ENCODE data around the gene NKX1-1. TPM values are rescaled to one million over a fixed set of nuclear protein-coding genes. Genes with fewer than 3 reads are reported as not detected.
"Not testable (repeated sequence)": the region's sequence is repeated elsewhere in the genome, so short reads cannot be mapped to it uniquely, and the experiment has no call there.

The NKX1-1 gene
- total RNA-seq, 3 donors from 2014 or later, result not detected

DNA sequence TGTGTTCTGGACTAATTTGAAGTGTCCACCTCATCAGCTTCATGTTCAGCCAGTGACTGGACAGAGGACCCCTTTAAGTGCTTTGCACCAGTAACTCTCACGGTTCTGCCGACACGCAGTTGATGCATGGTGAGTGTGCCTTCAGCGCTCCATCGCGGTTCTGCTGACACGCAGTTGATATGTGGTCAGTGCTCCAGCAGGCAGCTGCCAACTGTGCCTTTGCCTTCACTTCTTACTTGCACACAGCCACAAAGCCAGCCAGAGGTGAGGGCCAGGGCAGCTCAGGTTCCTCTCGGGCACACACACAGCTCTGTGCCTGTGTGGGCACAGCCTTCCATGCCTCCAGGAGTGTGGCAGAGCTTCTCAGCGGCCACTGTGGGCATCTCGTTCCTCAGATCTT is 12.4 kb downstream of the NKX1-1 start:
- Mint-ChIP-seq H3K4me1 (ENCODE audit: low read depth) (no peaks in the 10 kb centered on the region), H3K36me3 (ENCODE audit: insufficient read depth) (peaks cover 16% of the 10 kb centered on the region), H3K4me3 (no peak overlapping the region), H3K27me3 (ENCODE audit: low read depth) (no peaks in the 10 kb centered on the region), H3K9me3 (peaks cover 5% of the 10 kb centered on the region)
- no peak for ATAC-seq
- no peak for DNase-seq

DNA sequence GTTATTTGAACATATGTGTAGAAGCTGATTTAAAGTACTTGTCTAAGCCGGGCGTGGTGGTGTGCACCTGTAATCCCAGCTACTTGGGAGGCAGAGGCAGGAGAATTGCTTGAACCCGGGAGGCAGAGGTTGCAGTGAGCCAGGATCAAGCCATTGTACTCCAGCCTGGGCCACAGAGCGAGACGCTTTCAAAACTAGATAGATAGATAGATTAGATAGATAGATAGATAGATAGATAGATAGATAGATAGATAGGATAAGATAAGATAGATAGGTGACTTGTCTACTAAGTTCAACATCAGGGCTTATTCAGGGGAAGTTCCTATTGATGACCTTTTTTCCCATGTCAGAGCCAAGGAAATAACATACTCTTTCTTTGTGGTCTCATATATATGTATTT is 12.9 kb downstream of the NKX1-1 start:
- H3K4me3 Mint-ChIP-seq; H3K4me1 Mint-ChIP-seq (ENCODE audit: low read depth); DNase-seq; H3K27me3 Mint-ChIP-seq (ENCODE audit: low read depth); H3K9me3 Mint-ChIP-seq; ATAC-seq: not testable (repeated sequence)
- peaks cover 21% of the 10 kb centered on the region for H3K36me3 Mint-ChIP-seq (ENCODE audit: insufficient read depth)

DNA sequence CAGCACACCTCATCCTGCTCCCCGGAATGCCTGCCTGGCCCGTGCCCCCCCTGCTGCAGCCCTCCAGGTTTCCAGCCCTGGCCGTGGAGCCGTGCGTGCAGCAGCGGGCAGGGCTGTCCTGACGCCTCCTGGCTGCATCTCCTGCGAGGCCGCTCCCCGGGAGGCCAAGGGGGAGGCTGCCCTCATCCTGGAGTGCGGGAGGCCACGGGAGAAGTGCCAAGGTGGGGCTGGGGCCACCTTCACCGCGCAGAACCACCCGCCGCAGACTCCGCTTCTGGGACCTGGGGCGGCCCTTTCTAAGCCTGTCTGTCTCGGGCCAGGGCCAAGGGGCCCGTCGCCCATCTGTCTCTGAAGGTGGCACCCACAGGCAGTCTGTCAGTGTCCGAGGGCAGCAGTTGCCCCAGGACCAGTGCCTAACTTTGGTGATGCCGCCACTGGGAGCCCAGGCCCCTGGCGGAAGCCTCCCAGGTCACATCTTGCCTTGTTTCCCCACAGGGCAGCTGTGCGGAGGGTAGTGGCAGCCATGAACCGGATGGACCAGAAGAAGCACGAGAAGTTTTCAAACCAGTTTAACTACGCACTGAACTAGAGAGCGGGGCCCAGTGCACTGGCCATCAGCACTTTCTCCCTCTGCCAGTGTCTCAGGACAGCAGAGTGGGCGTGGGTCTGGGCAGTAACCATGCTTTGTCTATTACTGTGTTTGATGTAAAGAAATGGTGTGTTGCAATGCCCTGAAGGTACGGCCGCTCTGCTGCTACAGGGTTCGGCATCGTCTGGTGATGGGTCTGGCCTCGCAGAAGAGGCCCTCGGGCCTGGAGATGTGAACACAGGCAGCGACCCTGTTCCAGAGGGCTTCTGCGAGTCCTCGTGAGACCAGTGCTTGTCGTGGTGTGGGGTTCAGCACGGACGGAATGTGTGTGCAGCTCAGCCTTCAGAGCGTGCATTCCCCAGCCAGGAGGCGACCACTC is 20.6 kb downstream of the NKX1-1 start:
- Mint-ChIP-seq H3K36me3 (ENCODE audit: insufficient read depth) (peaks cover 31% of the 10 kb centered on the region), H3K4me1 (ENCODE audit: low read depth) (no peaks in the 10 kb centered on the region), H3K9me3 (peaks cover 12% of the 10 kb centered on the region), H3K4me3 (no peak overlapping the region), H3K27me3 (ENCODE audit: low read depth) (no peaks in the 10 kb centered on the region)
- ATAC-seq (no peak), DNase-seq (no peak)

- no peaks in the 10 kb centered on the region for H3K27me3 Mint-ChIP-seq (ENCODE audit: low read depth)
- ATAC-seq (no peak), DNase-seq (no peak)
- H3K36me3 Mint-ChIP-seq (ENCODE audit: insufficient read depth), result peaks cover 30% of the 10 kb centered on the region
- H3K4me3 Mint-ChIP-seq, result no peak overlapping the region
- H3K4me1 Mint-ChIP-seq (ENCODE audit: low read depth), result no peaks in the 10 kb centered on the region
- H3K9me3 Mint-ChIP-seq, result peaks cover 11% of the 10 kb centered on the region
These were observed 21.4 kb downstream of the NKX1-1 start for GRCh38 chr4:1384675-1385372.

DNA sequence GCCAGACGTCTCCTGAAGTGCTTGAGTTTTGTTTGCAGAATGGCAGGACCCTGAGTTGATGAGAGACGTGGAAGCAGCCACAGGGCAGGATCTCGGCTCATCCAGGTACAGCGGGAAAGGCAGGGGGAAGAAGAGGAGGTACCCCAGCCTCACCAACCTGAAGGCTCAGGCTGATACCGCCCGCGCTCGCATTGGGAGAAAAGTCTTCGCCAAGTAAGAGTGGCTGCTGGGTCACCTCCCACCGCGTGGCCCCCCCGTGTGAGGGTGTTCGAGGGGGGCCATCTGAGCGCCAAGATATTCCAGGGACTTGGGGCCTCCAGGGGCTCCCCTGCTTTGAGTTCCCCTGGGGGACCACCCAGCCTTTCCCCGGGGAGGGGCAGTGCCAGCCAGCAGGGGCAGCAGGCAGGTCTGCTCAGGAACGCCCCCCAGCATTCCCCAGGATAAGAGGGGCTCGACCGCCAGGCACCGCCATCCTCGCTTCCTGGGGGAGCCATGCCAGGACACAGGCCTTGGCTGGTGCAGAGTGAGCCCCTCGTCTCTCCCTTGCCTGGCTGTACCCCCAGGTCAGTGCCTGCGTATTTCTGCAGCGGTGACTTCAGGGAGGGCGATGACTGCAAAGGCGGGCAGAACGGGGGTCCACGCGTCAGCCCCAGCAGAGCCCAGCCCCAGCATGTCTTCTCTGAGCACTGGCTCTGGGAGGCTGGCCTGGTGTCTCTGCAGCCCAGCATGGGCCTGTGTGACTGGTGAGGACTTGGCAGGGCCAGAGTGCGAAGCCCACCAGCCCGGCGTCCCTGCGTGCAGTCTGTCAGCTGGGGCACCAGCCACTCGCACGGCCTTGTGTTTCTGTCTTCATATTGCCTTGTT is 22.3 kb downstream of the NKX1-1 start:
- ATAC-seq, result no peak
- no peaks in the 10 kb centered on the region for H3K27me3 Mint-ChIP-seq (ENCODE audit: low read depth)

DNA sequence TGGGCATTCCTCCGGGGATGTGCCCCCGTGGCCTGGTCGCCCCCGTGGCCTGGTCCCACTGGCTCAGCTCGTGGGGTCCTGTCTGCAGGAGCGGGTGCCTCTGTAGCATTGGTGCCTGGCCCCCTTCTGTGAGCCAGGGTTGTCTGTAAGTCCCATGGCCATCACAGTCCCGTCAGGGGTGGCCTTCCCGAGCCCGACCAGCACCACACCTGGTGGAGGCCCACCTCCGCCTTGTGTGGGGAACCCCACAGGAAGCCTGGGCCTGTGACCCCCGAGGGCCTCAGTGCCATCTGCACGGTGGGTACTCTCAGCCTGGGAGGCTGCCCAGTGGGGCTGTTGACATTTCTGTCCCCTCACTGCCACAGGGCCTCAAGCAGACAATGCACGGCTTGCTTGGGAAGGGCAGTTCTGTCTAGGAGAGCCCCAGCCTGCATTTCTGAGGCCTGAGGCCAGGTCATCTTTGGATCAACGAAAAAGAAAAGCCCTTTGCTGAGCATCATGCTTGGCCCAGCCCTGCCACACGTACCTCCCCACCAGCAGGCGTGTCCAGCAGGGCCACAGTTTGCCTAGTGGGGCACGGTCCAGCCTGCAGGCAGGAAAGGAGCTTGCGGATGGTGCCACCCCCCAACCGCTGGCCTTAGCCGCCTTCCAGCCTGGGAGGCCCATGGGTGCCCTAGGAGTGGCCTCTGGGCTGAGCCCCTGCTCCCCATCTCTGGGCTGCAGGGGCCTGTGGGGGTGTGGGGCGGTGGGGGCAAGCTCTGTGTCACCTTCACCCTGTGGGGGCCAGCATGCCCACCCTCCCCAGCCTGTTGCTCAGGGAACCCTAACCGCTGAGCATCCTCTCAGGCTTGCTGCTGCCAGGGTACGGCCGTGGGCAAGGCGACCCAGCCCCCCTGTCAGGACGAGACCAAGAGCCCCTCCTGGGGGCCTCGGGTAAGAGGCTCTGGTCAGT is 23.2 kb downstream of the NKX1-1 start:
- DNase-seq, result no peak
- peaks cover 18% of the 10 kb centered on the region for H3K36me3 Mint-ChIP-seq (ENCODE audit: insufficient read depth)
- ATAC-seq, result no peak
- no peak overlapping the region for H3K4me3 Mint-ChIP-seq
- H3K27me3 Mint-ChIP-seq (ENCODE audit: low read depth), result no peaks in the 10 kb centered on the region
- no peaks in the 10 kb centered on the region for H3K9me3 Mint-ChIP-seq
- no peaks in the 10 kb centered on the region for H3K4me1 Mint-ChIP-seq (ENCODE audit: low read depth)

More for the DNA sequence above, 22.3 kb downstream of the NKX1-1 start:
- no peak overlapping the region for H3K4me3 Mint-ChIP-seq
- H3K36me3 Mint-ChIP-seq (ENCODE audit: insufficient read depth), result peaks cover 26% of the 10 kb centered on the region
- peaks cover 8% of the 10 kb centered on the region for H3K9me3 Mint-ChIP-seq
- no peak for DNase-seq
- H3K4me1 Mint-ChIP-seq (ENCODE audit: low read depth), result no peaks in the 10 kb centered on the region

DNA sequence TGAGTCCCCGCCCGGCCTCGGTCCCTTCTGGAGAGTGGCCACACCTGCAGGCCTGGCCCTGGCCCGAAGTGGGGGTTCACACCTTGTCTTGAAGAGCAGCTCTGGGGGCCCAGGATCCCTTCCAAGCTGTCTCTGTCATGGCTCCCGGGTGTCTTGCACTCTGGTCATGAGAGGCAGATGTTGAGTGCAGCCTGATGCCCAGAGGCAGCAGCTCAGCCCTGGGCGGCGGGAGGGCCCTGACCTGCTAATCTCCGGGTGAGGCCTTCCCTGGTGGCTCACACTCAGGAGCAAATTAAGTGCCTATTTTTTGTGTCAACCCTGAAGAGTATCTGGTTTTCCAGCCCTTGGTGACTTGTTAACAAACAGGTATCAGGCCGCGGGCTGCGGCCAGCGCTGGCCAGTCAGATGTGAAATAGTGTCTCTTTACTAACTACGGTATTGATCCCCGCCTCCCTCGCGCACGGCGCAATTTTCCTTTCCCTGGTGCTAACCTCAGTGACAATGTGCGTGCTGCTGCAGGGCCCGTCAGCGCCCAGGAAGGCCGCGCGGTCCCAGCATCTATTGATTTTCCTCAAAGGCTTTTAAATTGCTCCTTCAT is 24.2 kb downstream of the NKX1-1 start:
- no peaks in the 10 kb centered on the region for H3K27me3 Mint-ChIP-seq (ENCODE audit: low read depth)
- no peak overlapping the region for H3K4me3 Mint-ChIP-seq
- peaks cover 12% of the 10 kb centered on the region for H3K36me3 Mint-ChIP-seq (ENCODE audit: insufficient read depth)
- ATAC-seq, result no peak
- H3K9me3 Mint-ChIP-seq, result no peaks in the 10 kb centered on the region
- H3K4me1 Mint-ChIP-seq (ENCODE audit: low read depth), result no peaks in the 10 kb centered on the region
- no peak for DNase-seq

DNA sequence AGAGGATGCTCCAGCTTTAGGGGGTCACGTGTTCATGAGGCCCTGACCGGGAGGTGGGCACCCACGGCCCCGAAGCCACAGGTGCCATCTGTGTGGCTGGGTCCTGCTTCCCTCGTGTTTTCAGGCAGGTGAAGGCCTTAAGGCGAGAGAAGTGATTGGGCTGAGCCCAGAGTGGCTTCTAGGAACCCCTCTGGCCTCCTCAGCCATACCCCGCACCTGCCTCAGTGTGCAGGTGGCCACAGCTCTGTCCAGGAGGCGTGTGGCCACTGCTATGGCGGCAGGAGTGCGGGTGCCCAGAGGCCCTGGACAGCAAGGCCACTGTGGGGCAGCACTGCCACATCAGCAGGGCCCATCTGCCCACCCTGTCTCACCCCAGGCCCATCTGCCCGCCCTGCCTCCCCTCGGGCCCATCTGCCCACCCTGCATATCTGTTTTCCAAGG is 25.0 kb downstream of the NKX1-1 start:
- no peaks in the 10 kb centered on the region for H3K9me3 Mint-ChIP-seq
- H3K4me1 Mint-ChIP-seq (ENCODE audit: low read depth), result no peaks in the 10 kb centered on the region
- no peak for ATAC-seq
- DNase-seq, result no peak
- H3K36me3 Mint-ChIP-seq (ENCODE audit: insufficient read depth), result peaks cover 6% of the 10 kb centered on the region
- no peak overlapping the region for H3K4me3 Mint-ChIP-seq
- no peaks in the 10 kb centered on the region for H3K27me3 Mint-ChIP-seq (ENCODE audit: low read depth)

DNA sequence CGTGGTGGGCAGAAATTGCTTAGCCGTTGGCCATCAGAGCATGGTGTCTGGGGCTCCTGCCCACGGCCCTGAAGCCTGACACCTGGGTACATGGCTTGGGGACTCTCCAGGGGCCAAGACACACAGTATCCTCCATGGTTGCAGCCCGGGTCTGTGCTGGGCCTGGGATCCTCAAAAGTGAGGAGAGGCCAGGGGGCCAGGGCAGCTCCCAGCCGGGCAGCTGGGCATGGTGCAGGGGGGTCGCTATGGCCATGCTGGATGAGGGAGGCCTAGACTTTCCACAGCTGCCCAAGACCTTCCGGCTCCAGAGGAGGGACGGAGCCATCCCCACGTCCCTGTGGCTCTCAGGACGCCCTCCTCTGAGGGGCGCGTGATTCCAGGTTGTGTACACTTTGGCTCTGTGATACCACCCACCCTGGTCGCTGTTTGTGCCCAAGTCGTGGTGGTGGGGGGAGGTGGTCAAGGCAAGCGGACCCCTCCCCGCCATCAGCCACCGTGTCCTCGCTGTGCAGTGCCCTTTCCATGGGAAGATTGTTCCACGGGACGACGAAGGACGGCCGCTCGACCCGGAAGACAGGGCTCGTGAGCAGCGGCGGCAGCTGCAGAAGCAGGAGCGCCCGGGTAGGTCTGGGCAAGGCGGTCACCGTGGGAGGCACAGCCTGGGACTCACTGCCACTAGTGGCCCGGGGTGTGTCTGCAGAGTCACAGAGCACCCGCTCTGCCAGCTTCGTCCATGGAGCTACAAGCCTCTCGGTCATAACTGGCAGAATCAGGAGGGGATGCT is 25.7 kb downstream of the NKX1-1 start:
- peaks cover 6% of the 10 kb centered on the region for H3K36me3 Mint-ChIP-seq (ENCODE audit: insufficient read depth)
- ATAC-seq, result no peak
- H3K9me3 Mint-ChIP-seq, result no peaks in the 10 kb centered on the region
- no peaks in the 10 kb centered on the region for H3K4me1 Mint-ChIP-seq (ENCODE audit: low read depth)
- H3K27me3 Mint-ChIP-seq (ENCODE audit: low read depth), result no peaks in the 10 kb centered on the region
- no peak for DNase-seq
- H3K4me3 Mint-ChIP-seq, result no peak overlapping the region

DNA sequence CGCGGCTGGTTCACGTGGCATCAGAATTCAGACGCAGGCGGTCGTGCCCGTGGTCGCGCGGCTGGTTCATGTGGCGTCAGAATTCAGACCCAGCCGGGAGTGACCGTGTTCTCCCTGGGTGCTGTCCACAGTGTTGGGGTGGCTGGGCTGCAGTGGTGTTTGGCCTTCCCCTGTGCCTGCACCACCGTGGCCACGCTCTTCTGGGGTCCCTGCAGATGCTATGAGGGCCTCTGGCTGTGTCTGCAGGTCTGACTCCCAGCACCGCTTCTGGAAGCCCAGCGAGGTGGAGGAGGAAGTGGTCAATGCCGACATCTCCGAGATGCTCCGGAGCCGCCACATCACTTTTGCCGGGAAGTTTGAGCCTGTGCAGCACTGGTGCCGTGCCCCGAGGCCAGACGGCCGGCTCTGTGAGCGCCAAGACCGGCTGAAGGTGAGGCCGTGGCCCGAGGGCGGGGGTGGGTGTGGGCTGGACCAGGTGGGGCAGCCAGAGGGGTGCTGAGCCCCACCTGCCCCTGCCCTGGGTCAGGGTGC is 26.4 kb downstream of the NKX1-1 start:
- Mint-ChIP-seq H3K27me3 (ENCODE audit: low read depth) (no peaks in the 10 kb centered on the region), H3K4me3 (no peak overlapping the region), H3K9me3 (no peaks in the 10 kb centered on the region), H3K4me1 (ENCODE audit: low read depth) (no peaks in the 10 kb centered on the region), H3K36me3 (ENCODE audit: insufficient read depth) (peaks cover 6% of the 10 kb centered on the region)
- DNase-seq (no peak), ATAC-seq (no peak)

- no peak overlapping the region for H3K4me3 Mint-ChIP-seq
- no peak for DNase-seq
- no peaks in the 10 kb centered on the region for H3K4me1 Mint-ChIP-seq (ENCODE audit: low read depth)
- no peaks in the 10 kb centered on the region for H3K27me3 Mint-ChIP-seq (ENCODE audit: low read depth)
- ATAC-seq, result no peak
- peaks cover 4% of the 10 kb centered on the region for H3K36me3 Mint-ChIP-seq (ENCODE audit: insufficient read depth)
- no peaks in the 10 kb centered on the region for H3K9me3 Mint-ChIP-seq
These were observed 26.9 kb downstream of the NKX1-1 start for GRCh38 chr4:1379351-1379781.

DNA sequence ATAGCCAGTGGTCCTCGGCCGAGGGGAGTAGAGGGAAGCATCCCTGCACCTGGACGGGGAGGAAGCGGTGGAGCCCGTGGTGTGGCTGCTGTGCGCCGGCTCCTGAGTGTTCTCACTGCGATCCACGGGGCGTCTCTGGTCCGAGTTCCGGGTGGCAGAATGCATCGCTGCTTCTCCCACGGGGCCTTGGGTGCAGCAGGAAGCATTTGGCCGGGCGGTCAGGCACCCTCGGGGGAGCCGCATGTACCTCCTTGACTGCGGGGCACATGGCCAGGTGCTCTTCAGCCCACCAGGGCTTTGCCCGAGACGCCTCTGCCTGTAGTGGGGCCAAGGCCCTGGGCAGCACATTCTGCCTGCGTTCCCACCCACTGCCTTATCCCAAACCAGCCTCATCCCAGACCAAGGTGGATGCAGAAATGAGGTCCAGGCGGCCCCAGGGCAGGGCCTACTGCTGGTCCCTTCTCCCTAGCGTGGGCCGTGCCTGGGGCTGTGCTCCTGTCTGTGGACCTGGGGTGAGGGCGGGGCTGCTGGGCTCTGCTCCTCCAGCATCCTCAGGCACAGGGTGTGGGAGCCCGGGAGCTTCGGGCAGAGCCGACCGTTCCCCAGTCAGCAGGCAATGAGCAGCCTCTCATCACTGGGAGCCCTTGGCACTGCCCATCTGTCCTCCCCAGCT is 27.5 kb downstream of the NKX1-1 start:
- DNase-seq (no peak), ATAC-seq (no peak)
- H3K9me3 Mint-ChIP-seq, result no peaks in the 10 kb centered on the region
- no peak overlapping the region for H3K4me3 Mint-ChIP-seq
- H3K27me3 Mint-ChIP-seq (ENCODE audit: low read depth), result no peaks in the 10 kb centered on the region
- peaks cover 4% of the 10 kb centered on the region for H3K36me3 Mint-ChIP-seq (ENCODE audit: insufficient read depth)
- no peaks in the 10 kb centered on the region for H3K4me1 Mint-ChIP-seq (ENCODE audit: low read depth)
